Dermis microvascular lymphatic vessel endothelial cell (primary cell): Measurements from ENCODE around the gene EXOC6. TPM values are rescaled to one million over a fixed set of nuclear protein-coding genes. Genes with fewer than 3 reads are reported as not detected.
A peak's percentile ranks its signal among the peaks of the same experiment; 100 is the strongest.

Experiments
- DNase-seq, 2 donors: peaks; one replicate each; pipeline versions ENCODE4 v3.0.0 to v3.0.0-alpha.2; 2010; ENCODE audit warnings: low read depth in 2 of 2
- total RNA-seq: library from RNA; depleted of rRNA; stranded (reverse); fragments of >200 nt; gene quantifications from 2 replicates; pipeline ENCODE4 v1.2.1, GENCODE V29; 2014

Gene EXOC6
- 292 and 311 TPM in 2 replicates for total RNA-seq

GRCh38 chr10:92848441-92849233, at the start of gene EXOC6:
Gene EXOC6, plus strand, starts transcription at chr10:92848520. Its CDS starts 14 bp downstream, at chr10:92848534.
- peak; percentile 57 to 87 for DNase-seq

DNA sequence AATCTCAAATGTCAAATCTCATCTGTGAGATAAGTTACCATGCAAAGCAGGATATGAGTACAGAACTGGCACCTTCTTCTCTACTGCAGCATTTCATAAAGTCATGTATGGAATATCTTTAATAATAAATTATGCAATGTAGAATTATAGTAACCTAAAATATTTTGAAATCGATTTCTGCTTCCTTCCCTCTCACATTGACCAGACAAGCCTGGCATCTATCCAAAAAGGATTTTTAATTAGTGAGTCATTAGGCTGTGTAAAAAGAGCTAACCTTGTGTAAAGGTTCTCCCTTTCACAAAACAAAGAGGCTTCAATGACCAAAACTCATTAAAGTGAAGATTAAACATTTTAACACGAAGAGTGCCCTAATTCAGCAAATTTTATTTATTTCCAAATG, 48.8 kb upstream of the EXOC6 start:
- DNase-seq, result no peak

- DNase-seq, result no peak
Measured at GRCh38 chr10:92800134-92800733, 48.1 kb upstream of the EXOC6 start.

DNA sequence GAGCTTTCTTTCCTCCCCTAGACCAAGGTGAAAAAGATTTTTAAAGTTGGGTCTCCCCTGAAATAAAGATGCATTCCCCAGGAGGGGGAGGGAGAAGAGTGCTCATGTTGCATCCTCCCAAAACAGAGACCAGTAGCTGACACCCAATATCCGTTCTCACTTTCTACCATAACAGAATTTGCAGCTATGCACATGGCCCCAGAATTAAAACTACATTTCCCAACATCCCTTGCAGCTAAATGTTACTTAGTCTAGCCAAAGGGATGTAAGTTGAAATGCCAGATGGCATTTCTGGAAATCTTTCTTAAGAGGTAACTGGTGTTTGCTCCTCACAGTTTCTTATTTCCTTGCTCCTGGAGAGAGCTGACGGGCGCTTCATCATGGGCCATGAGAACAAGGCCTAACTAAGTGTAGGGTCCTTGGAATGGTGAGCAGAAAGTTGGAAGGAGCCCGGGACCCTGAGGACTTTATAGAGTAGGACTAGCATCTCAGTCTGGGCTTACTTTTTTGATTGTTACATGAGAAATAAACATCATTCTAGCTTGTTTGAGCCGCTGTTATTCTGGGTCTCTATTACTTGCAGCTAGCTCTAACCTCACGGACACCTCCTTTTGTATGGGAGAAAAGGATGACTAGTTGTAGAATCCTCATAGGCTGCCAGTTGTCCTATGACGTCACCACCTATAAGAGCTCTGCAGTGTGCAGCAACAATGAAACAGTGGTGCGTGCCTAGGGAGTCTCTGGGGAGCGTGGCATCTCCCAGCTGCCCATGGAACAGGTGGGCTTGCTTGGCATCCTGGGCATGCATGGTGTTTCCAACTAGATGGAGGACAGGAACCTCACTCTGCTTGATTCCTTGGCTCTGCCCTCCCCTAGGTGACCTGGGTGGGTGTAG, 46.1 kb upstream of the EXOC6 start:
- DNase-seq, result no peak

DNA sequence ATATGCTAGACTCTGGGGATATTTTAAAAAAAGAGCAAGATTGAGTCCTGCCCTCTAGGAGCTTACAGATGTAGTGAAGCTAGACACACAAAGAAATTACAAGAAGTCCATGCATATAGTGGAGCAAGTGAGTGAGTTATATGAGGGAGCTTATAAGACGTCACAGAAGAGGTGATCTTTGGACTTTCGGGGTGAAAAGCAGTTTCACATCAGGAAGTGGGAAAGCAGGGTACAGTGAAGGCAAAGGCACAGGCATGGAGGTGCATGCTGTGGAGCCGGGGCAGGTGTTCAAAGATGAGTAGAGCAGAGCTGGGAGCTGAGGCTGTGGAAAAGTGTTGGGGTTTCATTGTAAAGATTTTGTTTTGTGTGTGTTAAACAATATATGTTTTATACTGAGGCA, 38.5 kb upstream of the EXOC6 start:
- DNase-seq, result no peak

DNA sequence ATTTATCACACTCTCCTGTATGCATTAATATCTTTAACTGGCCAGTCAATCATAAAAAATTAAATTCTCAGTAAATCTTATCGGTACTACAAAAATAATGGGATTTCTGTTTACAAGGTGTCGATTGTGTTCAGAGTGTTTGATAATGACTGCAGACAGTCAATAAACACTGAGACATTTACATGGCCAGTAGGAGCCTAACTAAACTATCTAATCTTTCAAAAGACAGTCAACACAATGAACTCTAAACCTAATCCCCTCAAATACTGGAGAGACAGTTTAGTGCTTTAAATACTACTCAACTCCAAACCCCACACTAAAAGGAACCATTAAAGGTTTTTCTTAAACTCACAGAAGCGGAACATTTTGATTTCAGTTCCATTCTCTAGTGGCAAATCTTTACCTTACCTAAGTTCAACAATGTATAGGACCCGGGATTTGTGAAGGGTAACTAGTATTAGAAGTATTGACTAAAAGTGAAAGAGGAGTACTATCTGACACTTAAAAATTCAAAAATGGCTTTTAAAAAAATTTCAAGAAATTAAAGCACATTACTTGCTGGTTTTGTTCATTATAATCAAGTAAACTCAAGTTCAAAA, 37.3 kb upstream of the EXOC6 start:
- DNase-seq, result no peak

DNA sequence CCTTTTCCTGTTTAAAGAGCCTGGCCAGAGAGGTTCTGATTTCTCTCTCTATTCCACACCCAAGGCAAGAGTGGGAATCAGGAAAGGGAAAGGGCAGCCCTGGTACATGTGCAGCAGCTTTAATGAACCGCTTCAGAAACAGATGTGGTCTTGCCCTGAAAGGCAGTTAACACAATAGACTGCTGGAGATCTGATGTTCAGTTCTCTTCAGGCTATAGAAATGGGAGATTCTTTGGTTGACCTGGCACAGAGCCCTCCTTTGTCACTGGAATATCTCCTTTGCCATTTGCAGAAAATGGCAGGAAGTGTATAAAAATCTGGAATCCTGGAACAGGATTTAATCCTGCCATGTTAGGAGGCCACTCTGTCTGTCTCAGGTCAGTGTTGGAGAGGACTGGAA, 36.3 kb upstream of the EXOC6 start:
- DNase-seq, result peak in 1 of 2 donors; percentile 78

DNA sequence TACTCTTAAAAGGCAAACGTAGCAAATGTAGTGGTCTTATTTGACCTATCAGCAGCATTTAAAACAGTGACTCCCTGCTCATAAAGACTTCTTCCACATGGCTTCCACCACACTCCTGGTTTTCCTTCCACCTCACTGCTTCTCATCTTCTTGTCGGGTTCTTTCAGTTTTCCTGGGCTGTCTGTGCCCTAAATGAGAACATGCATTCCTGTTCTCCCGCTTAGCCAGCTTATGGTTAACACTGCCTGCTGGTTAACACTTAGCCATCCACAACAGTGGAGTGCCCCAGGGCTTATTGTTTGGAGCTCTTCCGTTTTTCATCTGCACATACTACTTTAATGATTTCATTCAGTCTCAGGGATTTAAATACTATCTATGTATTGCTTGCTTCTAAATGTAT, 34.3 kb upstream of the EXOC6 start:
- no peak for DNase-seq

GRCh38 chr10:92814790-92815189, 33.5 kb upstream of the EXOC6 start:
- DNase-seq, result no peak

DNA sequence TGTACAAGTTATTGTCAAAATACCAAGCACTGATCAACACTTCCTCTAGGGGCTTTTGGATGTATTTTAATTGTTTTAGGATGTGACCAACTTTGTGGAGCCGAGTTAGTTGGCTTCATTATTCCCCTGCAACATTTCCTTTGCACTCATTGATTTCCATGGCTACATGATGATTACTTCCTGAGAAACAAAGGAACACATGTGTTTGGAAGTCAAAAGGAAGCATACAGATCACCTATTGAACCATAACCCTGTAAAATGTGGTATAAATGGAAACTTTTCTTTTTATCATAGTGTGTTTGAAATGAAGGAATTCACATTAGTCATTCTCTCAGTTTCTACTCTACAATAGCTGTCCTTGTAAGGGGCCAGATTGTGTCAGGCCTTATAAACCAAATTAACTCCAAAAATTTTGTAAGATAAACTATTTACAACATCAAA, 32.2 kb upstream of the EXOC6 start:
- DNase-seq, result peak; percentile 99 to 100

DNA sequence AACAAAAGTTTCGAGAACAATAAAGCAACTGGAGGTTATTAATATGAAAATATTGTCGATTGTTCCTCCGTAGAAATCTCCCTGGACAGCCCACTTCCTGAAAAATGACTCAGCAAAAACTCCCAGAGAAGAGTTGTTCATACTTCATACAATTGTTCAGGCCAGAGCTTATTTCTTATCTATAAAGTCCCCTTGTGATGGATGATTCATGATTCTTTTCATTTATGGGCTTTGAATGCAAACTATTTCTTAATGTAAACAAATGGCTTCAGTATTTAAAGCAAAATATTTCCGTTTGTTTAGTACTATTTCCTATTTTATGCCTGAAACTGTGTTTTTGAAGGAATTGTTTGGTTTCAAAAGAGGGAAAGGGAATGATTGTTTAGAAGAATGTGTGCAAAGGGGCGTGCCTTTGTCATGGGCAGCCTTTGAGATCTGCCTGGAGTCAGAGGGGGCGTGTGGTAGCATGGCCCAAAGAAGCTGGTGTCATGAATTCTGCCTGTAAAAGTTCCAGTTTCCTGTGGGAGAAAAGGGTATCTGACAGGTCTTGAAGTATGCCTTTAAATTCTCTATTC, 26.2 kb upstream of the EXOC6 start:
- peak; percentile 78 to 97 for DNase-seq

- DNase-seq, result peak; percentile 88 to 91
Measured at GRCh38 chr10:92822964-92823363, 25.4 kb upstream of the EXOC6 start.

DNA sequence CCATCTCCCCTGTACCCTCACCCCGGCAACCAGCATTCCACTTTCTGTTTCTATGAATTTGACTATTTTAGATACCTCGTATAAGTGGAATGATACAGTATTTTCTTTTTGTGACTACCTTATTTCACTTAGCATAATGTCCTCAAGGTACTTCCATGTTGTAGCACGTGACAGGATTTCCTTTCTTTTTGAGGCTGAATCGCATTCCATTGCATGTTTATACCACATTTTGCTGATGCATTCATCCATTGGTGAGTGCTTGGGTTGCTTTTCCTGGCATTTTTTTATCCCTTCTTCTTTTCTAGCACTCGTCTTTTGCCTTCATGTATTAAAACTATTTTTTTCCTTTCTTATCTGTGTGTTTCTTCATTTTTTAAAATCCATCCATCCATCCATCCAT, 22.3 kb upstream of the EXOC6 start:
- peak in 1 of 2 donors; percentile 28 for DNase-seq

- DNase-seq, result no peak
Measured at GRCh38 chr10:92826504-92826903, 21.8 kb upstream of the EXOC6 start.

- no peak for DNase-seq
Measured at GRCh38 chr10:92829042-92829785, 19.1 kb upstream of the EXOC6 start.

DNA sequence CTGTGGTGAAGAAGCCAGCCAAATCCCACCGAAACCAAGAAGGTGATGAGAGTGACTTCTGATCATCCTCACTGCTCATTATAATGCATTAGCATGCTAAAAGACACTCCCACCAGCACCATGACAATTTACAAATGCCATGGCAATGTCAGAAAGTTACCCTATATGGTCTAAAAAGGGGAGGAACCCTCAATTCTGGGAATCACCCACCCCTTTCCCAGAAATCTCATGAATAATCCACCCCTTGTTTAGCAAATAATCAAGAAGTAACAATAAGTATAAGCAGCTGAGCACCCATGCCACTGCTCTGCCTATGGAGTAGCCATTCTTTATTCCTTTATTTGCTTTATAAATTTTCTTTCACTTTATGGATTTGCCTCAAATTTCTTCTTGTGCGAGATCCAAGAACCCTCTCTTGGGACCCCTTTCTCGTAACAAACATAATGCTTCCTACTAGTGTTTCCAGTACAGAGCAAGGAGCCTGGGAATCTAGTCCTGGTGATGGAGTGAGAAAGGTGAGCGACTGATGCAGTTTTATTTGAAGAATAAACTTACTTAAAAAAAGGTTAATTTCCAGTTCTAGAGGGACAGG, 18.4 kb upstream of the EXOC6 start:
- no peak for DNase-seq

GRCh38 chr10:92830478-92831389, 17.6 kb upstream of the EXOC6 start:
- peak in 1 of 2 donors; percentile 60 for DNase-seq

GRCh38 chr10:92832121-92832520, 16.2 kb upstream of the EXOC6 start:
- no peak for DNase-seq
